ENCODE measurements around the gene ARHGAP28. TPM values are rescaled to one million over a fixed set of nuclear protein-coding genes. Genes with fewer than 3 reads are reported as not detected.

ARHGAP28 gene
- total RNA-seq, 2 experiments from 2014 or later = not detected

- POLR2A ChIA-PET = no interaction called here
- no peak for TF ChIP-seq CTCF (IDR thresholded peaks at IDR 0.05)
- Mint-ChIP-seq H3K36me3 (ENCODE audit: low read depth) (no peaks in the 10 kb centered on the region), H3K27me3 (no peaks in the 10 kb centered on the region), H3K4me3 (no peak overlapping the region), H3K27ac (no peak overlapping the region), H3K9me3 (peaks cover 13% of the 10 kb centered on the region), H3K4me1 (ENCODE audit: low read depth) (no peaks in the 10 kb centered on the region)
- Histone ChIP-seq H3K4me3 (ENCODE audit: low read length) (no peak overlapping the region), H3K27ac (ENCODE audit: low read depth in 1 of 2, low read length in 2 of 2) (no peak overlapping the region), H3K36me3 (ENCODE audit: insufficient read depth, low read length) (no peaks in the 10 kb centered on the region), H3K4me1 (ENCODE audit: insufficient read depth, low read length) (no peaks in the 10 kb centered on the region), H3K27me3 (ENCODE audit: control insufficient read depth in 1 of 2, insufficient read depth in 2 of 2, low read length in 2 of 2) (no peaks in the 10 kb centered on the region), H3K9me3 (ENCODE audit: control insufficient read depth in 1 of 2, insufficient read depth in 1 of 2, low read length in 2 of 2) (peaks cover 0 to 10% of the 10 kb centered on the region in 2 experiments)
- ATAC-seq (ENCODE audit: poor library complexity) (no peak), DNase-seq (no peak)
- CTCF ChIA-PET = no interaction called here
- intact Hi-C loops (cut with DNase I, micrococcal nuclease) = no loop called here
These were observed 233.3 kb downstream of the ARHGAP28 start for GRCh38 chr18:6962571-6963451.

GRCh38 chr18:6963452-6964097 lies 234.1 kb downstream of the ARHGAP28 start:
- Histone ChIP-seq H3K9me3 (ENCODE audit: control insufficient read depth in 1 of 2, insufficient read depth in 1 of 2, low read length in 2 of 2) (peaks cover 0 to 16% of the 10 kb centered on the region in 2 experiments), H3K36me3 (ENCODE audit: insufficient read depth, low read length) (no peaks in the 10 kb centered on the region), H3K4me3 (ENCODE audit: low read length) (no peak overlapping the region), H3K27ac (ENCODE audit: low read depth in 1 of 2, low read length in 2 of 2) (no peak overlapping the region), H3K4me1 (ENCODE audit: insufficient read depth, low read length) (no peaks in the 10 kb centered on the region), H3K27me3 (ENCODE audit: control insufficient read depth in 1 of 2, insufficient read depth in 2 of 2, low read length in 2 of 2) (no peaks in the 10 kb centered on the region)
- DNase-seq (no peak), ATAC-seq (ENCODE audit: poor library complexity) (no peak)
- Mint-ChIP-seq H3K27me3 (no peaks in the 10 kb centered on the region), H3K27ac (no peak overlapping the region), H3K36me3 (ENCODE audit: low read depth) (no peaks in the 10 kb centered on the region), H3K4me1 (ENCODE audit: low read depth) (no peaks in the 10 kb centered on the region), H3K9me3 (peaks cover 13% of the 10 kb centered on the region), H3K4me3 (no peak overlapping the region)
- POLR2A ChIA-PET = no interaction called here
- intact Hi-C loops (cut with DNase I, micrococcal nuclease) = no loop called here
- CTCF ChIA-PET = no interaction called here
- no peak for TF ChIP-seq CTCF (IDR thresholded peaks at IDR 0.05)
